HepG2 (cell line): Measurements from ENCODE around the gene DCPS. TPM values are rescaled to one million over a fixed set of nuclear protein-coding genes. Genes with fewer than 3 reads are reported as not detected.

Source experiments
- FOXJ3 ChIP-seq: sonication (generic); formaldehyde crosslinking; IDR thresholded peaks from 2 replicates; pipeline ENCODE4 v1.4.0; 2020; ENCODE audit warnings: missing genetic modification reagents, mild to moderate bottlenecking, borderline replicate concordance
- HNRNPL ChIP-seq: fragments of 200-400 bp; formaldehyde crosslinking; IDR thresholded peaks from 2 replicates; pipeline ENCODE4 v1.6.1; 2017; ENCODE audit warnings: mild to moderate bottlenecking, low read depth, low read length
- NCOA5 ChIP-seq: sonication (generic); formaldehyde crosslinking; IDR thresholded peaks from 2 replicates; pipeline ENCODE4 v1.4.0; 2020; ENCODE audit warnings: missing genetic modification reagents
- SOX13 ChIP-seq, 3 experiments: fragments of 450-650 bp in 1 of 3; sonication (generic) in 1 of 3; formaldehyde crosslinking in 1 of 3; IDR thresholded peaks in 2 of 3; conservative IDR thresholded peaks in 1 of 3; 2 replicates each; pipeline versions ENCODE4 v1.5.0 to v1.6.1; 2016 to 2020; ENCODE audit warnings: antibody characterized with exemption in 1 of 3, mild to moderate bottlenecking in 1 of 3, missing compliant biosample characterization in 1 of 3, missing genetic modification reagents in 1 of 3, moderate library complexity in 1 of 3
- TCF12 ChIP-seq, 2 experiments: fragments of 450-650 bp in 1 of 2; sonication (generic) in 1 of 2; formaldehyde crosslinking in 1 of 2; IDR thresholded peaks; 2 replicates each; pipeline versions ENCODE4 v1.6.1 to v1.8.0; 2017 to 2022; ENCODE audit warnings: antibody characterized with exemption in 1 of 2, mild to moderate bottlenecking in 1 of 2, missing genetic modification reagents in 1 of 2, moderate library complexity in 1 of 2
- TMF1 ChIP-seq: sonication (generic); formaldehyde crosslinking; IDR thresholded peaks from 2 replicates; pipeline ENCODE4 v1.8.1; 2022; ENCODE audit warnings: low read depth, missing genetic modification reagents
- U2AF2 ChIP-seq: fragments of 200-400 bp; formaldehyde crosslinking; IDR thresholded peaks from 2 replicates; pipeline ENCODE4 v1.6.1; 2017; ENCODE audit warnings: low read depth, mild to moderate bottlenecking, low read length
- YY1 ChIP-seq: IDR thresholded peaks from 2 replicates; pipeline ENCODE4 v1.6.1; 2011; ENCODE audit warnings: low read length, low read depth, moderate library complexity, mild to moderate bottlenecking; ENCODE audit not compliant: insufficient read depth, insufficient replicate concordance
- ZFP90 ChIP-seq: sonication (generic); formaldehyde crosslinking; IDR thresholded peaks from 2 replicates; pipeline ENCODE4 v1.8.0; 2022; ENCODE audit warnings: missing genetic modification reagents, mild to moderate bottlenecking, inconsistent platforms, borderline replicate concordance
- ZNF101 ChIP-seq: sonication (generic); formaldehyde crosslinking; IDR thresholded peaks from 2 replicates; pipeline ENCODE4 v1.4.0; 2020; ENCODE audit warnings: mild to moderate bottlenecking, low read depth, missing genetic modification reagents, borderline replicate concordance
- ZNF160 ChIP-seq: sonication (generic); formaldehyde crosslinking; IDR thresholded peaks from 2 replicates; pipeline ENCODE4 v1.8.0; 2022; ENCODE audit warnings: mild to moderate bottlenecking, inconsistent platforms, missing genetic modification reagents
- ZNF280D ChIP-seq: sonication (generic); formaldehyde crosslinking; IDR thresholded peaks from 2 replicates; pipeline ENCODE4 v1.5.1; 2020; ENCODE audit warnings: mild to moderate bottlenecking, missing genetic modification reagents
- ZNF572 ChIP-seq: sonication (generic); formaldehyde crosslinking; IDR thresholded peaks from 2 replicates; pipeline ENCODE4 v1.5.1; 2020; ENCODE audit warnings: mild to moderate bottlenecking, missing genetic modification reagents
- ZNF670 ChIP-seq: sonication (generic); formaldehyde crosslinking; IDR thresholded peaks from 2 replicates; pipeline ENCODE4 v1.8.0; 2022; ENCODE audit warnings: mild to moderate bottlenecking, missing genetic modification reagents, borderline replicate concordance
- ZNF674 ChIP-seq: sonication (generic); formaldehyde crosslinking; IDR thresholded peaks from 2 replicates; pipeline ENCODE4 v1.5.0; 2020; ENCODE audit warnings: low read depth, mild to moderate bottlenecking, missing genetic modification reagents
- ZNF724P ChIP-seq: sonication (generic); formaldehyde crosslinking; IDR thresholded peaks from 2 replicates; pipeline ENCODE4 v1.8.0; 2022; ENCODE audit warnings: missing genetic modification reagents, borderline replicate concordance
- ZNF772 ChIP-seq: sonication (generic); formaldehyde crosslinking; IDR thresholded peaks from 2 replicates; pipeline ENCODE4 v1.5.0; 2020; ENCODE audit warnings: mild to moderate bottlenecking, missing genetic modification reagents
- ZSCAN9 ChIP-seq: IDR thresholded peaks from 2 replicates; pipeline ENCODE4 v1.6.1; 2016; ENCODE audit warnings: borderline replicate concordance
- polyA plus RNA-seq, 8 experiments: library from polyadenylated mRNA; depleted of rRNA in 3 of 8; stranded (reverse) in 7 of 8; unstranded in 1 of 8; fragments of >200 nt; fragmentation: Illumina TruSeq in 4 of 8; extraction: Trizol in 4 of 8; gene quantifications; 2 replicates each; pipeline versions ENCODE4 v1.2.1 to v1.2.3, GENCODE V29; 2011 to 2016; ENCODE audit warnings: low read depth in 4 of 8, missing spikeins in 1 of 8, mixed read lengths in 1 of 8; ENCODE audit not compliant: insufficient read depth in 1 of 8
- total RNA-seq, 5 experiments: library from RNA; depleted of rRNA; stranded (reverse); fragments of >200 nt; fragmentation: Illumina TruSeq; extraction: Trizol; gene quantifications; 2 replicates each; pipeline ENCODE4 v1.2.3, GENCODE V29; 2016; ENCODE audit warnings: low read depth in 1 of 5
- TF ChIP-seq, protein P1 (sequence below): sonication (generic); formaldehyde crosslinking; IDR thresholded peaks from 2 replicates; pipeline ENCODE4 v1.4.0; 2020; ENCODE audit warnings: low read depth, missing genetic modification reagents
- TF ChIP-seq, protein P2 (sequence below): sonication (generic); formaldehyde crosslinking; IDR thresholded peaks from 2 replicates; pipeline ENCODE4 v1.8.0; 2022; ENCODE audit warnings: missing genetic modification reagents, low read depth, mild to moderate bottlenecking, borderline replicate concordance

DCPS gene
- total and polyA plus RNA-seq, 2 of the 13 experiments (the other 11 are each of a cell fraction or from before 2014, with no cell fraction given): 21.9 to 22.5 TPM

- TF ChIP-seq ZNF280D (CRISPR knock-in tag) (no peak), ZNF572 (no peak), ZNF670 (CRISPR knock-in tag) (no peak), YY1 (no peak), ZNF674 (no peak), ZNF772 (CRISPR knock-in tag) (no peak), ZNF724P (CRISPR knock-in tag) (no peak), ZNF160 (CRISPR knock-in tag) (no peak), TCF12 (IDR thresholded peaks at IDR 0.05) (no peak), TCF12 (CRISPR knock-in tag; IDR thresholded peaks at IDR 0.05) (0 out of 2 replicates have a peak, but pooled peaks have one; percentile 3), ZFP90 (CRISPR knock-in tag) (no peak), SOX13 (IDR thresholded peaks at IDR 0.05) (no peak), SOX13 (CRISPR knock-in tag; conservative IDR thresholded peaks at IDR 0.05 in 1 of 2, IDR thresholded peaks at IDR 0.05 in 1 of 2) (no peak), ZNF101 (no peak), HNRNPL (no peak), TMF1 (CRISPR knock-in tag) (0 out of 2 replicates have a peak, but pooled peaks have one; percentile 72), ZSCAN9 (no peak), U2AF2 (no peak), FOXJ3 (CRISPR knock-in tag) (no peak), NCOA5 (CRISPR knock-in tag) (no peak)
- TF ChIP-seq, protein P1, sequence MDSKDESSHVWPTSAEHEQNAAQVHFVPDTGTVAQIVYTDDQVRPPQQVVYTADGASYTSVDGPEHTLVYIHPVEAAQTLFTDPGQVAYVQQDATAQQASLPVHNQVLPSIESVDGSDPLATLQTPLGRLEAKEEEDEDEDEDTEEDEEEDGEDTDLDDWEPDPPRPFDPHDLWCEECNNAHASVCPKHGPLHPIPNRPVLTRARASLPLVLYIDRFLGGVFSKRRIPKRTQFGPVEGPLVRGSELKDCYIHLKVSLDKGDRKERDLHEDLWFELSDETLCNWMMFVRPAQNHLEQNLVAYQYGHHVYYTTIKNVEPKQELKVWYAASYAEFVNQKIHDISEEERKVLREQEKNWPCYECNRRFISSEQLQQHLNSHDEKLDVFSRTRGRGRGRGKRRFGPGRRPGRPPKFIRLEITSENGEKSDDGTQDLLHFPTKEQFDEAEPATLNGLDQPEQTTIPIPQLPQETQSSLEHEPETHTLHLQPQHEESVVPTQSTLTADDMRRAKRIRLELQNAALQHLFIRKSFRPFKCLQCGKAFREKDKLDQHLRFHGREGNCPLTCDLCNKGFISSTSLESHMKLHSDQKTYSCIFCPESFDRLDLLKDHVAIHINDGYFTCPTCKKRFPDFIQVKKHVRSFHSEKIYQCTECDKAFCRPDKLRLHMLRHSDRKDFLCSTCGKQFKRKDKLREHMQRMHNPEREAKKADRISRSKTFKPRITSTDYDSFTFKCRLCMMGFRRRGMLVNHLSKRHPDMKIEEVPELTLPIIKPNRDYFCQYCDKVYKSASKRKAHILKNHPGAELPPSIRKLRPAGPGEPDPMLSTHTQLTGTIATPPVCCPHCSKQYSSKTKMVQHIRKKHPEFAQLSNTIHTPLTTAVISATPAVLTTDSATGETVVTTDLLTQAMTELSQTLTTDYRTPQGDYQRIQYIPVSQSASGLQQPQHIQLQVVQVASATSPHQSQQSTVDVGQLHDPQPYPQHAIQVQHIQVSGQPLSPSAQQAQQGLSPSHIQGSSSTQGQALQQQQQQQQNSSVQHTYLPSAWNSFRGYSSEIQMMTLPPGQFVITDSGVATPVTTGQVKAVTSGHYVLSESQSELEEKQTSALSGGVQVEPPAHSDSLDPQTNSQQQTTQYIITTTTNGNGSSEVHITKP: no peak
- TF ChIP-seq, protein P2, sequence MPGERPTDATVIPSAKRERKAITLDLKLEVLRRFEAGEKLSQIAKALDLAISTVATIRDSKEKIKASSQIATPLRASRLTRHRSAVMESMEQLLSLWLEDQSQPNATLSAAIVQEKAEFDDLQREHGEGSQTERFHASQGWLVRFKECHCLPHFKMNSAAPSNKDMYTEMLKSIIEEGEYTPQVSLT (CRISPR knock-in tag): no peak
These were observed 51.6 kb downstream of the DCPS start, which contains the start of gene ST3GAL4 (continued) for GRCh38 chr11:126355324-126355925.
